Natural killer cell (primary cell): Measurements from ENCODE around the gene CHIC2. TPM values are rescaled to one million over a fixed set of nuclear protein-coding genes. Genes with fewer than 3 reads are reported as not detected.
A peak's percentile ranks its signal among the peaks of the same experiment; 100 is the strongest.
"Not testable (repeated sequence)": the region's sequence is repeated elsewhere in the genome, so short reads cannot be mapped to it uniquely, and the experiment has no call there.

Experiments
- ATAC-seq, 3 donors: fragments of 150-1000 bp in 2 of 3; fragments of 200-7000 bp in 1 of 3; cut with Tn5 transposase; 1 replicate in 1 of 3; 2 replicates in 2 of 3; pipeline ENCODE4 v1.10.0; 2021; ENCODE audit warnings: mild to moderate bottlenecking in 2 of 3, moderate library complexity in 2 of 3
- DNase-seq, 2 donors: peaks; one replicate each; pipeline versions ENCODE4 v3.0.0 to v3.0.0-alpha.2; 2013 to 2021; ENCODE audit warnings: mixed read lengths in 1 of 2
- H3K27ac ChIP-seq: one replicate; pipeline ENCODE4 v1.5.1; 2013; ENCODE audit warnings: mild to moderate bottlenecking, low read length
- H3K27me3 ChIP-seq: one replicate; pipeline ENCODE4 v1.6.1; 2013; ENCODE audit warnings: low read length; ENCODE audit not compliant: control insufficient read depth, insufficient read depth
- H3K36me3 ChIP-seq: one replicate; pipeline ENCODE4 v1.6.1; 2013; ENCODE audit warnings: low read length; ENCODE audit not compliant: control insufficient read depth, insufficient read depth
- H3K4me1 ChIP-seq: one replicate; pipeline ENCODE4 v1.6.1; 2013; ENCODE audit warnings: low read length; ENCODE audit not compliant: control insufficient read depth, insufficient read depth
- H3K4me3 ChIP-seq: one replicate; pipeline ENCODE4 v1.5.1; 2013; ENCODE audit warnings: low read length
- H3K9me3 ChIP-seq: one replicate; pipeline ENCODE4 v1.6.1; 2013; ENCODE audit warnings: low read length; ENCODE audit not compliant: control insufficient read depth, insufficient read depth
- H3K27ac Mint-ChIP-seq, 2 donors: one replicate each; pipeline ENCODE4 v1.8.0; 2022; ENCODE audit warnings: mild to moderate bottlenecking in 2 of 2, mixed read lengths in 2 of 2, moderate library complexity in 1 of 2
- H3K27me3 Mint-ChIP-seq, 2 donors: one replicate each; pipeline ENCODE4 v1.8.0; 2022; ENCODE audit warnings: low read depth in 2 of 2, mixed read lengths in 2 of 2
- H3K36me3 Mint-ChIP-seq: one replicate; pipeline ENCODE4 v1.8.0; 2022; ENCODE audit warnings: mixed read lengths
- H3K4me1 Mint-ChIP-seq, 2 donors: one replicate each; pipeline ENCODE4 v1.8.0; 2022; ENCODE audit warnings: mixed read lengths in 2 of 2
- H3K4me3 Mint-ChIP-seq: one replicate; pipeline ENCODE4 v1.8.0; 2022; ENCODE audit warnings: mild to moderate bottlenecking, moderate library complexity, mixed read lengths
- H3K9me3 Mint-ChIP-seq, 2 donors: one replicate each; pipeline ENCODE4 v1.8.0; 2022; ENCODE audit warnings: mixed read lengths in 2 of 2
- CTCF ChIP-seq: fragments of 200-600 bp; IDR thresholded peaks from one replicate; pipeline ENCODE4 v1.8.0; 2022; ENCODE audit warnings: antibody characterized with exemption
- WGBS: methylation state at CpG from one replicate; pipeline ENCODE4 v1.1.7; 2013; ENCODE audit warnings: missing lambda C conversion rate; ENCODE audit not compliant: insufficient coverage; 5-methylcytosine and 5-hydroxymethylcytosine counted together
- intact Hi-C: fragments of 100-400 bp; cut with micrococcal nuclease; formaldehyde crosslinking; loops from one replicate; pipeline ENCODE4 v1.14.2; 2022
- total RNA-seq, 4 donors: library from RNA; stranded (reverse); fragments of 120-200 nt in 1 of 4; gene quantifications; one replicate each; pipeline versions ENCODE4 v1.2.3 to v1.2.4, GENCODE V29; 2013 to 2022

CHIC2 gene
- total RNA-seq, 3 donors from 2014 or later (not counting 1 experiment from before 2014, with no cell fraction given): 62.0 to 85.0 (median 79.7) TPM

GRCh38 chr4:54050214-54050904, 14.0 kb downstream of the CHIC2 start:
- Histone ChIP-seq H3K27ac (no peak overlapping the region), H3K9me3 (no peaks in the 10 kb centered on the region), H3K4me3 (no peak overlapping the region), H3K4me1 (peaks cover 6% of the 10 kb centered on the region), H3K27me3 (no peaks in the 10 kb centered on the region), H3K36me3 (peaks cover 10% of the 10 kb centered on the region)
- H3K4me3 Mint-ChIP-seq: no peak overlapping the region
- DNase-seq (no peak), ATAC-seq (peak in 2 of 3 donors; percentile 30 to 39)
- no peaks in the 10 kb centered on the region for H3K9me3 Mint-ChIP-seq
- no peaks in the 10 kb centered on the region for H3K27me3 Mint-ChIP-seq
- H3K27ac Mint-ChIP-seq: peak overlapping the region in 1 of 2 donors; percentile 50
- 39% methylated on average over 1 of the region's 1 CpG for WGBS
- intact Hi-C loops: no loop called here
- peaks cover 40 to 41% of the 10 kb centered on the region in 2 donors for H3K4me1 Mint-ChIP-seq
- H3K36me3 Mint-ChIP-seq: no peaks in the 10 kb centered on the region
- no peak for TF ChIP-seq CTCF

GRCh38 chr4:54043630-54044029, 20.8 kb downstream of the CHIC2 start:
- H3K9me3 Mint-ChIP-seq, H3K9me3 ChIP-seq, DNase-seq, intact Hi-C loops, H3K27me3 ChIP-seq, H3K4me1 ChIP-seq, ATAC-seq, H3K4me3 ChIP-seq, H3K27me3 Mint-ChIP-seq, H3K27ac ChIP-seq, H3K36me3 Mint-ChIP-seq, H3K4me3 Mint-ChIP-seq: not testable (repeated sequence)
- peaks cover 12% of the 10 kb centered on the region for H3K36me3 ChIP-seq
- WGBS: no CpG with 5 or more reads among the region's 4 CpGs
- Mint-ChIP-seq H3K4me1 (peaks cover 34 to 36% of the 10 kb centered on the region in 2 donors), H3K27ac (peak overlapping the region; percentile 45 to 61)

- intact Hi-C loops: no loop called here
- no CpG with 5 or more reads among the region's 2 CpGs for WGBS
- peak overlapping the region; percentile 58 to 77 for H3K27ac Mint-ChIP-seq
These were observed 22.5 kb downstream of the CHIC2 start for GRCh38 chr4:54041933-54042332.

More at GRCh38 chr4:54041933-54042332, 22.5 kb downstream of the CHIC2 start:
- DNase-seq (no peak), ATAC-seq (peak in 2 of 3 donors; percentile 60 to 62)
- TF ChIP-seq CTCF: no peak
- Mint-ChIP-seq H3K9me3 (peaks cover 0 to 2% of the 10 kb centered on the region in 2 donors), H3K4me3 (no peak overlapping the region), H3K27me3 (no peaks in the 10 kb centered on the region), H3K4me1 (peaks cover 34 to 45% of the 10 kb centered on the region in 2 donors), H3K36me3 (no peaks in the 10 kb centered on the region)
- H3K36me3 ChIP-seq: peaks cover 4% of the 10 kb centered on the region
- H3K4me1 ChIP-seq: peaks cover 9% of the 10 kb centered on the region
- H3K9me3 ChIP-seq: no peaks in the 10 kb centered on the region
- H3K27me3 ChIP-seq: no peaks in the 10 kb centered on the region
- H3K4me3 ChIP-seq: no peak overlapping the region
- H3K27ac ChIP-seq: no peak overlapping the region
